Placental pericyte (primary cell): ENCODE measurements around the gene COLGALT1. TPM values are rescaled to one million over a fixed set of nuclear protein-coding genes. Genes with fewer than 3 reads are reported as not detected.

ENCODE experiments used
- total RNA-seq: library from RNA; depleted of rRNA; stranded (reverse); fragments of >200 nt; gene quantifications from 2 replicates; pipeline ENCODE4 v1.2.3, GENCODE V29; 2012

COLGALT1 gene
- total RNA-seq, result 200 and 201 TPM in 2 replicates

GRCh38 chr19:17555480-17555928 lies at the start of gene COLGALT1:
COLGALT1 (plus strand) TSS chr19:17555649; CDS start chr19:17555714, 65 bp downstream.

Other genes starting within 250 kb of the COLGALT1 start
- gene MRPL34, start 249.8 kb upstream of the COLGALT1 start, total RNA-seq, result 26.7 and 51.8 TPM in 2 replicates
- gene DDA1, start 246.1 kb upstream of the COLGALT1 start, total RNA-seq, result 28.0 and 29.3 TPM in 2 replicates
- 4.4 and 6.6 TPM in 2 replicates for gene ANO8, start 220.8 kb upstream of the COLGALT1 start, total RNA-seq
- 13.3 and 24.3 TPM in 2 replicates for gene GTPBP3, start 218.1 kb upstream of the COLGALT1 start, total RNA-seq
- not detected in 2 replicates for gene PLVAP, start 178.3 kb upstream of the COLGALT1 start, total RNA-seq
- gene CCDC194, start 161.5 kb upstream of the COLGALT1 start, total RNA-seq, result 0.22 TPM in 1 of 2 replicates, not detected in the other
- 6.2 and 36.3 TPM in 2 replicates for gene BST2, start 150.0 kb upstream of the COLGALT1 start, total RNA-seq
- gene MVB12A, start 135.6 kb upstream of the COLGALT1 start, total RNA-seq, result 43.8 and 56.0 TPM in 2 replicates
- not detected in 2 replicates for gene TMEM221, start 107.0 kb upstream of the COLGALT1 start, total RNA-seq
- not detected in 2 replicates for gene NXNL1, start 94.7 kb upstream of the COLGALT1 start, total RNA-seq
- gene SLC27A1, start 85.1 kb upstream of the COLGALT1 start, total RNA-seq, result 10.2 and 22.8 TPM in 2 replicates
- 52.0 and 110 TPM in 2 replicates for gene PGLS, start 44.0 kb upstream of the COLGALT1 start, total RNA-seq
- gene UNC13A, start 132.7 kb downstream of the COLGALT1 start, total RNA-seq, result 0.44 and 1.3 TPM in 2 replicates
- 26.7 and 26.8 TPM in 2 replicates for gene MAP1S, start 163.8 kb downstream of the COLGALT1 start, total RNA-seq
- 0.72 and 1.3 TPM in 2 replicates for gene FCHO1, start 195.8 kb downstream of the COLGALT1 start, total RNA-seq
- not detected in 2 replicates for gene B3GNT3, start 239.5 kb downstream of the COLGALT1 start, total RNA-seq